ENCODE data around the gene ZNF500. TPM values are rescaled to one million over a fixed set of nuclear protein-coding genes. Genes with fewer than 3 reads are reported as not detected.
A peak's percentile ranks its signal among the peaks of the same experiment; 100 is the strongest.

ZNF500 gene
- total RNA-seq, 4 donors from 2014 or later: 7.9 to 17.6 (median 12.4) TPM

DNA sequence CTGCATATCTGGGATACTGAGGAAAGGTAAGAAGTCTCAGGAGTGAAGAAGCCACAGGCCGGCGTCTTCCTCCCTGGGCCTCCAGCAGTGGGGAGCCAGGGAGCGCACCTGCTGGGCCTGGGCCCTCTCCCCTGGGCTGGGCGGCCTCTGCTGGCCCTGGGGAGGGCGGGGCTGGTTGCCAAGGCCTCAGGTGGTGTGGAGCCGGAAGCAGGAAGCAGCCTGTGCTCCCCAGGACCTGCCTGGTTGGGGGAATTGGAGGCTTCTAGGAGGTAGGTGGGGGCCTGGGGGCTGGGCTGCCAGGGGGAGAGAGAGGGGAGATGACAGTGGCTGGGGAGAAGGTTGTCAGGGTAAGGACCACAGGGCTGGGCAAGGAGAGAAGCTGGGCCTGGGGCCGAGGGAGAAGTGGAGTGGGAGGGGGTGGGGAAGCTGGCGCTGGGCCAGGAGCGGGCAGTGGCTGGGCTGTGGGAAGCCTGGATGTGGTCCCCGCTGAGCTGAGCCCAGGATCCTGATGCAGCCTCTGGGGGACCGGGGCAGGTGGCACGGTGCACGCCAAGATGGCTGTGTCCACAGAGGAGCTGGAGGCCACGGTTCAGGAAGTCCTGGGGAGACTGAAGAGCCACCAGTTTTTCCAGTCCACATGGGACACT, 28.3 kb upstream of the ZNF500 start, which contains the start of gene SMIM22:
Gene SMIM22 (plus strand): TSS at position 189 of the 647 bp plus-strand sequence. CDS start 366 bp downstream, at position 555.
- peaks cover 2% of the 10 kb centered on the region for H3K4me1 ChIP-seq
- H3K36me3 ChIP-seq: peaks cover 24% of the 10 kb centered on the region
- H3K9me3 ChIP-seq: no peaks in the 10 kb centered on the region
- H3K27me3 ChIP-seq: no peaks in the 10 kb centered on the region
- TF ChIP-seq, protein P1, sequence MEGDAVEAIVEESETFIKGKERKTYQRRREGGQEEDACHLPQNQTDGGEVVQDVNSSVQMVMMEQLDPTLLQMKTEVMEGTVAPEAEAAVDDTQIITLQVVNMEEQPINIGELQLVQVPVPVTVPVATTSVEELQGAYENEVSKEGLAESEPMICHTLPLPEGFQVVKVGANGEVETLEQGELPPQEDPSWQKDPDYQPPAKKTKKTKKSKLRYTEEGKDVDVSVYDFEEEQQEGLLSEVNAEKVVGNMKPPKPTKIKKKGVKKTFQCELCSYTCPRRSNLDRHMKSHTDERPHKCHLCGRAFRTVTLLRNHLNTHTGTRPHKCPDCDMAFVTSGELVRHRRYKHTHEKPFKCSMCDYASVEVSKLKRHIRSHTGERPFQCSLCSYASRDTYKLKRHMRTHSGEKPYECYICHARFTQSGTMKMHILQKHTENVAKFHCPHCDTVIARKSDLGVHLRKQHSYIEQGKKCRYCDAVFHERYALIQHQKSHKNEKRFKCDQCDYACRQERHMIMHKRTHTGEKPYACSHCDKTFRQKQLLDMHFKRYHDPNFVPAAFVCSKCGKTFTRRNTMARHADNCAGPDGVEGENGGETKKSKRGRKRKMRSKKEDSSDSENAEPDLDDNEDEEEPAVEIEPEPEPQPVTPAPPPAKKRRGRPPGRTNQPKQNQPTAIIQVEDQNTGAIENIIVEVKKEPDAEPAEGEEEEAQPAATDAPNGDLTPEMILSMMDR (IDR thresholded peaks at IDR 0.05): no peak
- no peak for TF ChIP-seq POLR2AphosphoS5 (IDR thresholded peaks at IDR 0.05)
- peak within 1 kb of the TSS; percentile 16 for H3K4me3 ChIP-seq
- H3K27ac ChIP-seq: no peak within 1 kb of the TSS
- WGBS: 54% methylated on average over 14 of the region's 14 CpGs
- DNase-seq (ENCODE audit: low spot score in 2 of 2): no peak

DNA sequence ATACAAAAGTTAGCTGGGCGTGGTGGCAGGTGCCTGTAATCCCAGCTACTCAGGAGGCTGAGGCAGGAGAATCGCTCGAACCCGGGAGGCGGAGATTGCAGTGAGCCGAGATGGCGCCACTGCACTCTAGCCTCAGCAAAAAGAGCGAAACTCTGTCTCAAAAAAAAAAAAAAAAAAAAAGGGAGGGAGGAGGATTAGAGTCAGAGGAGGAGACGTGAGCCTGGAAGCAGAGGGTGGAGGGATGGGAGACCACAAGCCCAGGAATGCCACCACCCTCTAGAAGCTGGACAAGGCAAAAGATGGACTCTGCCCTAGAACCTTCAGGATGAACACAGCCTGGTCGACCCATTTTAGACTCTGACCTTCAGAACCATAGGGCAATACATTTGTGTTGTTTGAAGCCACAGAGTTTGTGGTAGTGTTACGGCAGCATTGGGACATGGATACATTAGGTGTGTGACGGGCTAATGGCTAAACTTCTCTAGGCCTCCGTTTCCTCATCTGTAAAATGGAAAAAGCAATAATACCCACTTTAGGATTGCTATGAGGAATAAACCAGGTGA, 26.1 kb upstream of the ZNF500 start:
- H3K27ac ChIP-seq: no peak overlapping the region
- TF ChIP-seq POLR2AphosphoS5 (IDR thresholded peaks at IDR 0.05) (no peak), EP300 (IDR thresholded peaks at IDR 0.05) (no peak)
- 81% methylated on average over 12 of the region's 13 CpGs for WGBS
- DNase-seq (ENCODE audit: low spot score in 2 of 2): no peak
- H3K36me3 ChIP-seq: peaks cover 10% of the 10 kb centered on the region
- H3K9me3 ChIP-seq: no peaks in the 10 kb centered on the region
- no peaks in the 10 kb centered on the region for H3K4me1 ChIP-seq
- H3K4me3 ChIP-seq: no peak overlapping the region
- no peaks in the 10 kb centered on the region for H3K27me3 ChIP-seq

DNA sequence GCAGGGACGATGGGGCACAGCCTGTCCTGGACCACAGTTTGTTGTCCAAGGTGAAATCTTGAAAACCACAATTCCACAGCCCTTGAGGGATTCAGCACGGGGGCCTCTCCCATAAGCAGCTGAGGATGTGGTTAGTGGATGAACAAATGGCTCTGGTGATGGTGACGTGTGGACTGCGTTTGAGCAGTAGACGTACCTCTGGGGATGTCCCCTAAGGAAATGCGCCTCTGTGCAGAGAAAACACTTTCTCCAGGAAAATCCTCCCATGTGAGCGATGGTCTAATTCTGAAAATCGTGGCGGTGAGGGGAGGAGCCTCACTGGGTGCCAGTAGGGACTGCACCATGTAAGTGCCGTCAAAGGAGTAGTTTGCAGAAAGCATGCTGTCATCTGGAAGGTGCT, 23.9 kb upstream of the ZNF500 start:
- H3K9me3 ChIP-seq: no peaks in the 10 kb centered on the region
- no peak overlapping the region for H3K27ac ChIP-seq
- H3K4me3 ChIP-seq: no peak overlapping the region
- TF ChIP-seq, protein P1 (IDR thresholded peaks at IDR 0.05): no peak
- TF ChIP-seq POLR2AphosphoS5 (IDR thresholded peaks at IDR 0.05) (no peak), POLR2A (IDR thresholded peaks at IDR 0.05) (no peak), EP300 (IDR thresholded peaks at IDR 0.05) (no peak)
- 63% methylated on average over 10 of the region's 10 CpGs for WGBS
- no peaks in the 10 kb centered on the region for H3K36me3 ChIP-seq
- no peaks in the 10 kb centered on the region for H3K27me3 ChIP-seq
- no peak for DNase-seq (ENCODE audit: low spot score in 2 of 2)
- no peaks in the 10 kb centered on the region for H3K4me1 ChIP-seq

DNA sequence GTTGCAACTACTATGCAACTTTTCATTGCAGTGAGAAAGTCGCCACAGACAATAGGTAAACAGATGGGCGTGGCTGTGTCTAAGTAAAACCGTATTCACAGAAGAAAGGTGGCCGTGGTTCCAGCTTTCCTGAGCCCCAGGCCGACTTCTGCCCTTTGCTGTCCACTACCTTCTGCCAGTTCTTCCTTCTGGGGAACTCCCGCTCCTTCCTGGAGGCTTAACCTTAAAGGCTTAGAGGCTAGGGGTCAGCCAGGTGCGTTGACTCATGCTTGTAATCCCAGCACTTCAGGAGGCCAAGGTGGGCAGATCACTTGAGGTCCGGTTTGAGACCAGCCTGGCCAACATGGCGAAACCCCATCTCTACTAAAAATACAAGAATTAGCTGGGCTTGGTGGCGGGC, 23.3 kb upstream of the ZNF500 start:
- 85% methylated on average over 10 of the region's 10 CpGs for WGBS
- no peak overlapping the region for H3K27ac ChIP-seq
- no peaks in the 10 kb centered on the region for H3K4me1 ChIP-seq
- H3K9me3 ChIP-seq: no peaks in the 10 kb centered on the region
- DNase-seq (ENCODE audit: low spot score in 2 of 2): no peak
- no peaks in the 10 kb centered on the region for H3K27me3 ChIP-seq
- no peak overlapping the region for H3K4me3 ChIP-seq
- H3K36me3 ChIP-seq: no peaks in the 10 kb centered on the region
- TF ChIP-seq POLR2A (IDR thresholded peaks at IDR 0.05): no peak
- TF ChIP-seq, protein P1 (IDR thresholded peaks at IDR 0.05): no peak
- TF ChIP-seq EP300 (IDR thresholded peaks at IDR 0.05): no peak
- no peak for TF ChIP-seq POLR2AphosphoS5 (IDR thresholded peaks at IDR 0.05)

DNA sequence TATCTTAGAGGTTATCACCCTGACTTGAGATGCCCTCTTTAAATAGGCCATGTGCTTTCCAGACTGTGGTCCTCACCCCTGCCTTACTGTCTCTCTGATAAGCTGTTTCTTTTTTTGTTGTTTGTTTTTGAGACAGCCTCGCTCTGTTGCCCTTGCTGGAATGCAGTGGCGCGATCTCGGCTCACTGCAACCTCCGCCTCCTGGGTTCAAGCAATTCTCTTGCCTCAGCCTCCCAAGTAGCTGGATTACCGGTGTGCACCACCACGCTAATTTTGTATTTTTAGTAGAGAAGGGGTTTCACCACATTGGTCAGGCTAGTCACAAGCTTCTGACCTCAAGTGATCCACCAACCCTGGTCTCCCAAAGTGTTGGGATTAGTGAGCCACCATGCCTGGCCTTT, 21.9 kb upstream of the ZNF500 start:
- TF ChIP-seq POLR2AphosphoS5 (IDR thresholded peaks at IDR 0.05) (no peak), POLR2A (IDR thresholded peaks at IDR 0.05) (no peak), EP300 (IDR thresholded peaks at IDR 0.05) (no peak)
- TF ChIP-seq, protein P1 (IDR thresholded peaks at IDR 0.05): no peak
- Histone ChIP-seq H3K36me3 (no peaks in the 10 kb centered on the region), H3K27me3 (no peaks in the 10 kb centered on the region), H3K9me3 (no peaks in the 10 kb centered on the region), H3K4me1 (no peaks in the 10 kb centered on the region), H3K27ac (no peak overlapping the region), H3K4me3 (no peak overlapping the region)
- no peak for DNase-seq (ENCODE audit: low spot score in 2 of 2)
- 92% methylated on average over 7 of the region's 7 CpGs for WGBS
